SK-N-SH (cell line): ENCODE data around the gene UBE2E2. TPM values are rescaled to one million over a fixed set of nuclear protein-coding genes. Genes with fewer than 3 reads are reported as not detected.

Source experiments
- CTCF ChIA-PET: fragments of 300-600, 350-600 bp; formaldehyde crosslinking; extraction: SDS; loops from one replicate; lab custom pipeline; 2021; lab: Yijun Ruan, JAX
- POLR2A ChIA-PET: fragments of 350-600 bp; sonication (Branson Sonifier 250); formaldehyde crosslinking; extraction: SDS; loops from one replicate; lab custom pipeline; 2020; ENCODE audit warnings: antibody characterized with exemption, inconsistent platforms; lab: Yijun Ruan, JAX
- DNase-seq: peaks from one replicate; pipeline ENCODE4 v3.0.0; 2012
- H2AFZ ChIP-seq: fragments of 200-600 bp; sonication (generic); 2 replicates; pipeline ENCODE4 v1.8.1; 2016; ENCODE audit warnings: antibody characterized with exemption, mild to moderate bottlenecking, low read depth
- H3F3A ChIP-seq: fragments of 200-600 bp; sonication (generic); replicated peaks from 2 replicates; pipeline ENCODE3; 2016; ENCODE audit warnings: antibody characterized with exemption, mild to moderate bottlenecking; ENCODE audit not compliant: insufficient read depth
- H3K27ac ChIP-seq, 2 experiments: fragments of 200-500 bp in 1 of 2; fragments of 200-600 bp in 1 of 2; sonication (Bioruptor generic) in 1 of 2; sonication (generic), shearing (Covaris generic) in 1 of 2; 2 replicates each; pipeline versions ENCODE4 v1.5.1 to v1.6.1; 2014 to 2016; ENCODE audit warnings: low read depth in 2 of 2, inconsistent platforms in 1 of 2, low read length in 1 of 2, mild to moderate bottlenecking in 1 of 2, mixed read lengths in 1 of 2
- H3K27me3 ChIP-seq: fragments of 200-600 bp; sonication (generic), shearing (Covaris generic); 2 replicates; pipeline ENCODE4 v1.6.1; 2016; ENCODE audit warnings: mixed run types; ENCODE audit not compliant: insufficient read depth
- H3K36me3 ChIP-seq, 2 experiments: fragments of 200-500 bp in 1 of 2; fragments of 200-600 bp in 1 of 2; sonication (Bioruptor generic) in 1 of 2; sonication (generic) in 1 of 2; replicated peaks in 1 of 2; 2 replicates each; pipeline versions ENCODE3 to v1.5.1; 2014 to 2016; ENCODE audit warnings: low read length in 1 of 2, mild to moderate bottlenecking in 1 of 2; ENCODE audit not compliant: insufficient read depth in 2 of 2, control insufficient read depth in 1 of 2
- H3K4me1 ChIP-seq, 2 experiments: fragments of 200-500 bp in 1 of 2; fragments of 200-600 bp in 1 of 2; sonication (Bioruptor generic) in 1 of 2; sonication (generic), shearing (Covaris generic) in 1 of 2; 2 replicates each; pipeline versions ENCODE4 v1.5.1 to v1.6.1; 2014 to 2016; ENCODE audit warnings: low read depth in 1 of 2, low read length in 1 of 2, mixed run types in 1 of 2; ENCODE audit not compliant: insufficient read depth in 2 of 2, control insufficient read depth in 1 of 2
- H3K4me2 ChIP-seq: fragments of 200-600 bp; sonication (generic), shearing (Covaris generic); 2 replicates; pipeline ENCODE4 v1.6.1; 2017; ENCODE audit warnings: mixed run types
- H3K4me3 ChIP-seq, 2 experiments: fragments of 200-500 bp in 1 of 2; fragments of 200-600 bp in 1 of 2; sonication (Bioruptor generic) in 1 of 2; sonication (generic), shearing (Covaris generic) in 1 of 2; 2 replicates each; pipeline versions ENCODE4 v1.5.1 to v1.8.1; 2014 to 2016; ENCODE audit warnings: low read depth in 2 of 2, inconsistent platforms in 1 of 2, low read length in 1 of 2, mild to moderate bottlenecking in 1 of 2, mixed read lengths in 1 of 2, moderate library complexity in 1 of 2
- H3K79me2 ChIP-seq: fragments of 200-600 bp; sonication (generic); 2 replicates; pipeline ENCODE4 v1.8.1; 2017; ENCODE audit warnings: mild to moderate bottlenecking; ENCODE audit not compliant: insufficient read depth
- H3K9ac ChIP-seq: fragments of 200-600 bp; sonication (generic); 2 replicates; pipeline ENCODE4 v1.6.1; 2017; ENCODE audit warnings: mixed run types
- H3K9me2 ChIP-seq: fragments of 200-600 bp; sonication (generic); 2 replicates; pipeline ENCODE4 v1.6.1; 2017; ENCODE audit warnings: mixed run types
- H3K9me3 ChIP-seq: fragments of 200-600 bp; sonication (generic); 2 replicates; pipeline ENCODE4 v1.6.1; 2017; ENCODE audit warnings: mixed run types, mild to moderate bottlenecking, moderate library complexity
- H4K20me1 ChIP-seq: fragments of 200-600 bp; sonication (generic); 2 replicates; pipeline ENCODE4 v1.6.1; 2017; ENCODE audit warnings: mild to moderate bottlenecking, mixed run types; ENCODE audit not compliant: insufficient read depth
- CTCF ChIP-seq: fragments of 200-600 bp; sonication (generic); IDR thresholded peaks from 2 replicates; pipeline ENCODE4 v1.6.1; 2017; ENCODE audit warnings: antibody characterized with exemption, mild to moderate bottlenecking, moderate library complexity
- EP300 ChIP-seq, 2 experiments: IDR thresholded peaks; 2 replicates each; pipeline versions ENCODE4 v1.4.0 to v1.6.1; 2012; ENCODE audit warnings: borderline replicate concordance in 1 of 2, low read depth in 1 of 2, low read length in 1 of 2
- FOSL2 ChIP-seq: IDR thresholded peaks from 2 replicates; pipeline ENCODE4 v1.4.0; 2012; ENCODE audit warnings: low read depth, mild to moderate bottlenecking, moderate library complexity, borderline replicate concordance
- GABPA ChIP-seq: IDR thresholded peaks from 2 replicates; pipeline ENCODE4 v1.4.0; 2012; ENCODE audit warnings: low read depth, mild to moderate bottlenecking
- GATA2 ChIP-seq: sonication (generic); formaldehyde crosslinking; IDR thresholded peaks from 2 replicates; pipeline ENCODE4 v1.5.0; 2020; ENCODE audit warnings: mild to moderate bottlenecking, missing genetic modification reagents
- JUND ChIP-seq: IDR thresholded peaks from 2 replicates; pipeline ENCODE4 v1.4.0; 2012
- MEF2A ChIP-seq: IDR thresholded peaks from 2 replicates; pipeline ENCODE4 v1.4.0; 2012; ENCODE audit warnings: low read depth, borderline replicate concordance
- NFIC ChIP-seq: IDR thresholded peaks from 2 replicates; pipeline ENCODE4 v1.4.0; 2012; ENCODE audit warnings: borderline replicate concordance
- POLR2AphosphoS5 ChIP-seq: IDR thresholded peaks from 2 replicates; pipeline ENCODE4 v1.6.1; 2012; ENCODE audit warnings: low read depth, low read length
- RAD21 ChIP-seq: IDR thresholded peaks from 2 replicates; pipeline ENCODE4 v1.6.1; 2012; ENCODE audit warnings: mild to moderate bottlenecking, low read length
- RXRA ChIP-seq: IDR thresholded peaks from 2 replicates; pipeline ENCODE4 v1.4.0; 2012; ENCODE audit warnings: low read depth, mild to moderate bottlenecking, borderline replicate concordance
- SIN3A ChIP-seq: IDR thresholded peaks from 2 replicates; pipeline ENCODE4 v1.6.1; 2012; ENCODE audit warnings: low read depth, mild to moderate bottlenecking, low read length, moderate library complexity, borderline replicate concordance
- SMC3 ChIP-seq: IDR thresholded peaks from 2 replicates; pipeline ENCODE4 v1.6.1; 2012; ENCODE audit warnings: low read depth, low read length, improper control_type of control experiment
- TCF12 ChIP-seq: IDR thresholded peaks from 2 replicates; pipeline ENCODE4 v1.4.0; 2012
- TEAD4 ChIP-seq: IDR thresholded peaks from 2 replicates; pipeline ENCODE4 v1.4.0; 2012; ENCODE audit warnings: mild to moderate bottlenecking, borderline replicate concordance; ENCODE audit not compliant: insufficient read depth
- USF1 ChIP-seq: IDR thresholded peaks from 2 replicates; pipeline ENCODE4 v1.4.0; 2012; ENCODE audit warnings: low read depth, borderline replicate concordance
- ZBTB33 ChIP-seq: IDR thresholded peaks from 2 replicates; pipeline ENCODE4 v1.4.0; 2012; ENCODE audit warnings: low read depth, borderline replicate concordance
- WGBS: methylation state at CpG from one replicate; pipeline ENCODE4 v1.1.6; 2017; ENCODE audit warnings: low lambda C conversion rate; 5-methylcytosine and 5-hydroxymethylcytosine counted together
- polyA plus RNA-seq, 3 experiments: library from polyadenylated mRNA; depleted of rRNA; stranded (reverse); fragments of >200 nt; gene quantifications; 2 replicates each; pipeline ENCODE4 v1.2.3, GENCODE V29; 2012

Gene UBE2E2
- polyA plus RNA-seq, 1 of the 3 experiments (the other 2 are of a cell fraction), result 46.4 TPM

GRCh38 chr3:23276913-23277658, 74.0 kb downstream of the UBE2E2 start:
- Histone ChIP-seq H4K20me1 (no peaks in the 10 kb centered on the region), H3K9me2 (no peaks in the 10 kb centered on the region), H3K9ac (no peak overlapping the region), H3K79me2 (peaks cover 5% of the 10 kb centered on the region; the same call in 1 of the 2 replicates), H2AFZ (no peak overlapping the region), H3K27ac (no peak overlapping the region; a peak in 1 of 4 replicates), H3K27me3 (no peaks in the 10 kb centered on the region), H3K36me3 (no peaks in the 10 kb centered on the region), H3K4me3 (no peak overlapping the region), H3K4me1 (no peaks in the 10 kb centered on the region; a peak in 2 of 4 replicates), H3K9me3 (no peaks in the 10 kb centered on the region)
- ChIA-PET CTCF (interaction anchor here (0.8 to 1.4 kb wide), 4 partner anchors 14 to 522 kb away, joined by 3 to 4 read pairs (median 3); no protein-coding TSS in a partner anchor), POLR2A (no interaction called here)
- WGBS, result 67% methylated on average over 7 of the region's 7 CpGs
- DNase-seq, result peak; percentile 36
- TF ChIP-seq FOSL2 (no peak), TEAD4 (no peak), GATA2 (CRISPR knock-in tag) (peak; percentile 76), EP300 (IDR thresholded peaks at IDR 0.05; ENCODE audit: borderline replicate concordance in 1 of 2, low read depth in 1 of 2, low read length in 1 of 2) (0 out of 4 replicates have a peak, but pooled peaks of 1 of the 2 experiments have one; percentile 31)
- TF ChIP-seq, all 33 proteins: peak for 2
- Histone ChIP-seq H3K4me2 (no peak overlapping the region), H3F3A (peaks cover 9% of the 10 kb centered on the region)

GRCh38 chr3:23277688-23278087, 74.6 kb downstream of the UBE2E2 start:
- H3K79me2 ChIP-seq, result peaks cover 5% of the 10 kb centered on the region; the same call in 1 of the 2 replicates
- H3K9ac ChIP-seq, result no peak overlapping the region
- no peaks in the 10 kb centered on the region for H3K36me3 ChIP-seq
- H2AFZ ChIP-seq, result no peak overlapping the region
- peaks cover 9% of the 10 kb centered on the region for H3F3A ChIP-seq
- WGBS, result 90% methylated on average over 3 of the region's 3 CpGs
- no peaks in the 10 kb centered on the region for H3K9me3 ChIP-seq
- ChIA-PET POLR2A (no interaction called here), CTCF (interaction anchor here (1.4 kb wide), 1 partner anchor 15 kb away, joined by 3 read pairs; no protein-coding TSS in a partner anchor)
- H4K20me1 ChIP-seq, result no peaks in the 10 kb centered on the region
- no peak overlapping the region for H3K4me2 ChIP-seq
- no peak overlapping the region for H3K27ac ChIP-seq
- no peak for DNase-seq
- no peaks in the 10 kb centered on the region for H3K9me2 ChIP-seq
- H3K27me3 ChIP-seq, result no peaks in the 10 kb centered on the region
- no peak overlapping the region for H3K4me3 ChIP-seq
- no peaks in the 10 kb centered on the region; a peak in 2 of 4 replicates for H3K4me1 ChIP-seq
- no peak for TF ChIP-seq RXRA
- TF ChIP-seq RAD21, result no peak
- no peak for TF ChIP-seq ZBTB33
- no peak for TF ChIP-seq JUND
- TF ChIP-seq POLR2AphosphoS5, result no peak
- no peak for TF ChIP-seq TCF12
- TF ChIP-seq SIN3A, result no peak
- TF ChIP-seq MEF2A, result no peak
- no peak for TF ChIP-seq GABPA
- no peak for TF ChIP-seq USF1
- no peak for TF ChIP-seq EP300 (IDR thresholded peaks at IDR 0.05; ENCODE audit: borderline replicate concordance in 1 of 2, low read depth in 1 of 2, low read length in 1 of 2)
- no peak for TF ChIP-seq SMC3
- no peak for TF ChIP-seq CTCF
- no peak for TF ChIP-seq NFIC
